AG04449 (cell line): ENCODE results near the gene ITPR2.
"Not testable (repeated sequence)": the region's sequence is repeated elsewhere in the genome, so short reads cannot be mapped to it uniquely, and the experiment has no call there.

Experiments
- CTCF ChIA-PET: fragments of 350-600 bp; formaldehyde crosslinking; extraction: SDS; loops from one replicate; lab custom pipeline; 2021; ENCODE audit warnings: antibody characterized with exemption; lab: Yijun Ruan, JAX
- POLR2A ChIA-PET: fragments of 400-600, 350-600 bp; formaldehyde crosslinking; extraction: SDS; loops from one replicate; lab custom pipeline; 2020; ENCODE audit warnings: antibody characterized with exemption, inconsistent platforms; lab: Yijun Ruan, JAX
- DNase-seq: peaks from one replicate; pipeline ENCODE4 v3.0.0-alpha.2; 2010; ENCODE audit warnings: low read depth, low spot score
- H3K4me3 ChIP-seq: 2 replicates; pipeline ENCODE4 v1.5.1; 2011; ENCODE audit warnings: low read depth, mild to moderate bottlenecking, control low read depth, low read length
- TF ChIP-seq, protein P1 (sequence below): IDR thresholded peaks from one replicate; pipeline ENCODE4 v1.5.1; 2011; ENCODE audit warnings: mild to moderate bottlenecking, moderate library complexity, low read length, control low read depth, inconsistent platforms; ENCODE audit not compliant: insufficient read depth; ENCODE audit errors: missing control alignments

The ITPR2 gene

DNA sequence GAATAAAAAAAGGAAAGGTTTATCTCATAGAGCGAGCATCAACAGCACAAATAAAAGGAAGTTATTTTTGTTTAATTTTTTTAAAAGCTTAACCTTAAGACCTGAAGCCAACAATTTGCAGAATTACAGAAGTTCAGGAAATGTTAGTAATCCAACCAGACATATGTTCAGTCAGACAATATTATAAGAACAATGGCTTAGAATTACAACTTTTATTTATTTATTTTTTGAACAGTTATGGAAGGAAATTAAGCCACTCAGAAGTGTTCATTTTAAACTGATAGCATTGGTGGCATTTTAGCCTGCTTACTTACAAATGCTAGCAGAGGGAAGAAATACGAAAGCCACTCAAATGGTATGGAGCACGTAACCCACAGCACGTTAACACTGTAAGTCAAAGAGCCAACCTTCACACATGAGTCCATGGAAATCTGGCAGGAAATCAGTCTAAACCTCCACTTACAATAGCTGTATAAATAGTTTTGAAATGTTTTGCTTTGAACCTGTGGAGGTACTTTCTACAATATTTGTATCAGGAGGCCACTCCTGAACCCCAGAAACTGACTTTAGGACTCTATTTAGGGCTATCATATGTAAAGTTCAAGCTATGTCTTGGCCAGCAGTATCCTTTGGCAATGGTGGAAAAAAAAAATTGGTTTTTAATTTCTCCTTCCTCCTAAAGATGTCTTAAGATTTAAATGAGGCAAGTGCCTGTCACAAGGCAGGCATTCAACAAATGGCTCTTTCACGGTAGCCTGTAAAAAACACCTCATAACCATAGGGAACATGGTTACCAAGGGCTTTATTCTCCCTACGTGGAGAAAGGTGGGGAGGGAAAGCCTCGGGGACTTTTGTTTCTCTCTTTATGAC is 102.3 kb downstream of the ITPR2 start:
- ChIA-PET POLR2A (no interaction called here), CTCF (no interaction called here)
- no peak overlapping the region for H3K4me3 ChIP-seq
- TF ChIP-seq, protein P1, sequence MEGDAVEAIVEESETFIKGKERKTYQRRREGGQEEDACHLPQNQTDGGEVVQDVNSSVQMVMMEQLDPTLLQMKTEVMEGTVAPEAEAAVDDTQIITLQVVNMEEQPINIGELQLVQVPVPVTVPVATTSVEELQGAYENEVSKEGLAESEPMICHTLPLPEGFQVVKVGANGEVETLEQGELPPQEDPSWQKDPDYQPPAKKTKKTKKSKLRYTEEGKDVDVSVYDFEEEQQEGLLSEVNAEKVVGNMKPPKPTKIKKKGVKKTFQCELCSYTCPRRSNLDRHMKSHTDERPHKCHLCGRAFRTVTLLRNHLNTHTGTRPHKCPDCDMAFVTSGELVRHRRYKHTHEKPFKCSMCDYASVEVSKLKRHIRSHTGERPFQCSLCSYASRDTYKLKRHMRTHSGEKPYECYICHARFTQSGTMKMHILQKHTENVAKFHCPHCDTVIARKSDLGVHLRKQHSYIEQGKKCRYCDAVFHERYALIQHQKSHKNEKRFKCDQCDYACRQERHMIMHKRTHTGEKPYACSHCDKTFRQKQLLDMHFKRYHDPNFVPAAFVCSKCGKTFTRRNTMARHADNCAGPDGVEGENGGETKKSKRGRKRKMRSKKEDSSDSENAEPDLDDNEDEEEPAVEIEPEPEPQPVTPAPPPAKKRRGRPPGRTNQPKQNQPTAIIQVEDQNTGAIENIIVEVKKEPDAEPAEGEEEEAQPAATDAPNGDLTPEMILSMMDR, result no peak
- DNase-seq, result no peak

GRCh38 chr12:26729137-26729671 is 103.8 kb downstream of the ITPR2 start:
- CTCF ChIA-PET, result interaction anchor here (1.0 kb wide), 1 partner anchor 9 kb away, joined by 4 read pairs; no protein-coding TSS in a partner anchor
- H3K4me3 ChIP-seq, POLR2A ChIA-PET, DNase-seq: not testable (repeated sequence)

DNA sequence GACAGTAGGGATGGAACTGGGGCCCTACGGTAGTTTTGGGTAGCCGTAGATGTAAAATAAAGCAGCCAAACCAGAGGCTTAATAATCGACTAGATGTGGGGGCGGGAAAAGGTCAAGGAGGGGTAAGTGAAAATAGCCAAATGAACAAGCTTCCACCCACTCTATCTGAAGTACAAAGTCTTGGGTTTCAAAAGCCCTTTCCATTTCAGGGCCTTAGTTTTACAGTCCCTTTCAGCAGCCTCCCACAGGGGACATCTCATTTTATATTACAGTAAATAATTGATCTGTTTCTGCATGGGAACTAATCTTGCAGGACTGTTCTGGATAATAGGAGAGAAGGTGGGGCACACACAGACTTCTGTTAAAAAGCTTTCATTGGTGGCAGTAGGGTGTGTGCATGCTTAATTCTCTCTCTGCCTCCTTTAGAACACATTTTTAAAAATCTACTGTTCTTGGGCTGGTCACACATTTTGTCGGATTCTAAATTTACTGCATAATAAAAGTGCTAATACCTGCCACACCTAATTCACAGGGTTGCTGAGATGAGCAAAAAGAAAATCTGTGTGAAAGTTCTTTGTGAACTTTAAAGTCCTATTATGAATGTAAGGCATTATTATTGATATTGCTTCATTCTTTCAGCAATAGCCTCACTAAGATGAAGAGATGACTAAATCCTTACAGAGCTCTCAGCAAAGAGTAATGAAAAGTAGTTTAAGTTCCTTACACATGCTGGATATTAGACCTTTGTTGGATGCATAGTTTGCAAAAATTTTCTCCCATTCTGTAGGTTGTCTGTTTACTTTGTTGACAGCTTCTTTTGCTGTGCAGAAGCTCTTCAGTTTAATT is 104.6 kb downstream of the ITPR2 start:
- ChIA-PET POLR2A (no interaction called here), CTCF (interaction anchor here (1.0 kb wide), 1 partner anchor 8 kb away, joined by 4 read pairs; no protein-coding TSS in a partner anchor)
- TF ChIP-seq, protein P1, result no peak
- no peak overlapping the region for H3K4me3 ChIP-seq
- DNase-seq, result no peak

GRCh38 chr12:26727482-26728204 is 105.4 kb downstream of the ITPR2 start:
- no peak overlapping the region for H3K4me3 ChIP-seq
- ChIA-PET CTCF (no interaction called here), POLR2A (no interaction called here)
- DNase-seq, result no peak
- TF ChIP-seq, protein P1, result no peak

DNA sequence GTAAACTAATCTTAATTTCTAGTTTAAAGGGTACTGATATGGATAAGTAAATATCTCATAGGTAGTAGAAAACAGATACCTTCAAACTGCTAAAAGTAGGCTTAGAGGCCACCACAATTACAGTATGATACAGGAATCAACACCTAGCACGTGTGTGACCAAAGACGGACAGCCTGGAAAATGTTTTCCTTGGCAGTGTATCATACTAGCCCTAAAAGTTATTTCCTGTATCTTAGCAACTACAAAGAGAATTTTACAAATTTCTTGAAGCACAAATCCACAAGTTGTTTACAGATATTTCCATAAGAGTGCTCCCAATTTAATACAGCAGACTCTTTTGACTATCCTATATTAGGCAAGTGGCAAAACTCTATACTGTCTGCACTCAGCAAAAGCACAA is 106.0 kb downstream of the ITPR2 start:
- DNase-seq, result no peak
- CTCF ChIA-PET, result no interaction called here
- POLR2A ChIA-PET, result no interaction called here
- H3K4me3 ChIP-seq, result no peak overlapping the region
- TF ChIP-seq, protein P1, result no peak

- POLR2A ChIA-PET, result no interaction called here
Measured at GRCh38 chr12:26725276-26725916, 107.6 kb downstream of the ITPR2 start.

More at GRCh38 chr12:26725276-26725916, 107.6 kb downstream of the ITPR2 start:
- H3K4me3 ChIP-seq, result no peak overlapping the region
- DNase-seq, result no peak
- TF ChIP-seq, protein P1, result no peak
- CTCF ChIA-PET, result no interaction called here
